HG03196 (cell line): ENCODE measurements around the gene DLX6.

Source experiments
- ATAC-seq: cut with Tn5 transposase; IDR thresholded peaks from one replicate; pipeline ENCODE4 v1.9.1; 2021; ENCODE audit not compliant: unreplicated experiment

DLX6 gene

DNA sequence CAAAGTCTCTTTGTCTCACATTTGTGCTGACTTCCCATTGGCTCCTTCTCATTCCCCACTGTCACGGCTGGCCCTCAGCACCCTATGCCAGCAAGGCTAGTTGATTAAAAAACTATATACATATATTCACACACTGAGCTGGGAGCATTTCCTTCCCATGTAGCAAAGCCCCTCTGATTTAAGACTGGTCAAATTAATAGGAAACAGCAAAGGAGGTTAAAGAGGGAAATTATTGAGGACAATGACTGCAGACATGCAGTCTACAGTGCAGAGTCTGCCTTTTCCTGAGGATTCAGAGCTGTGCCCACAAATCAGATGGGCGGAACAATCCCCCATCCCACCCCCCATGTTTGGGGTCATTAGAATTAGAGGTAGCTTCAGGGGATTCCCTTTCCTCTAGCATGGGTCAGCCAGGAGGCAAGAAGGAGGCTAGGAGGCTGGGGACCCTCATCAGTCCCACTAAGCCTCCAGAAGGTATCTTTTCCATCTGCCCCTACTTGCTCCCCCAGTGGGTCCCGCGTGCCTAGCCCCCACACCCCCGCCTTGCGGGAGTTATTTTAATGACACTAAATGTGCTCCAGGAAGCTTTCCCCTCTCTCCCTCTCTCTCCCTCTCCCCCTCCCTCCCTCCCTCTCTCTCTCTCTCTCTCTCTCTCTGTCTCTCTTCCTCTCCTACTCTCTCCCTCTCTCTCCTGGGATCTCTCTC lies 9.8 kb upstream of the DLX6 start:
- no peak for ATAC-seq

- no peak for ATAC-seq
Measured at GRCh38 chr7:96996111-96996957, 9.0 kb upstream of the DLX6 start.

DNA sequence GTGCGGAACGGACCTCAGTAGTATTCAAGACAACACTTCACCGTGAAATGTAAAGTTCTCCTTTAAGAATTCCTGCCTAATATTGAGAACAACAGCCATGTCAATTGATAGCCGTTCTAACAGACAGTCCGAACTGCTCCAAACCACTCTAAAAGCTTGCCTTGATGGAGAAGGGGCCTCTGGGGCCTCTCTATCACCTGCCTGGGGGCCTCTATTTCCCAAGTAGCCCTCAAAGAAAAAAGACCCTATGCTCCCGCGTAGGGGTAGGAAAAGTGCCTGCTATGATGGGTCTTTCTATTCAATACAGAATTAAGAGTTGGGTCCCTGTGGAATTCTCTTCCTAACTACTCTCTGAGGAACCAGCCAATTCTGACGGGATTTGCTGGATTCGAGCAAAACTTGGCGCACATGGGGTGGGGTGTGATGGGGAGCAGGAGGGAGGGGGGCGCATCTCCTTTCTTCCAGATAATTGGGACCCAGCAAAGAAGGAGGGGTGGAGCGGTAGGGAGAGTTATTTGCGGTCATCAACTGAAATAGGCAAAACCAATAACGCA lies 8.3 kb upstream of the DLX6 start:
- no peak for ATAC-seq

GRCh38 chr7:96997512-96998032 lies 7.8 kb upstream of the DLX6 start:
- ATAC-seq, result no peak

GRCh38 chr7:96998333-96998732 lies 7.0 kb upstream of the DLX6 start:
- no peak for ATAC-seq

DNA sequence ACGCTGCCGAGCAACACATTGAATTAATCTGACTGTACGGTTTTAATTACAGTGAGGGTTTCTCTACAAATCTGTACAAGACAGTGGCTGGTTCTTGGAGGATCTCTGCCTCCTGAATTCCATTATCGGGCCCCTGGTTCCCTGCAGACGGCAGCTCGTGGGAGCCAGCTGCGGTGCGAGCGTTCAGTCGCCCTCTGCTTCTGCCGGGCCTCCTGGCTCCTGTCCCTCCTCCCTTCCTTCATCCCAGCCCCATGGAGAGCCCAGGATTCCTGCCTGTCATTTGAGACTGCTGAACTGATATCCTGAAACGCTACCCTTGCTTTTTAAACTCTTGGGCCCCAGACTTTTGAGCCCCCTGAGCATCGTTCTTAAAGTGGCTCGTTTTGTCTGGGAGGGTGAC lies 6.6 kb upstream of the DLX6 start:
- no peak for ATAC-seq

DNA sequence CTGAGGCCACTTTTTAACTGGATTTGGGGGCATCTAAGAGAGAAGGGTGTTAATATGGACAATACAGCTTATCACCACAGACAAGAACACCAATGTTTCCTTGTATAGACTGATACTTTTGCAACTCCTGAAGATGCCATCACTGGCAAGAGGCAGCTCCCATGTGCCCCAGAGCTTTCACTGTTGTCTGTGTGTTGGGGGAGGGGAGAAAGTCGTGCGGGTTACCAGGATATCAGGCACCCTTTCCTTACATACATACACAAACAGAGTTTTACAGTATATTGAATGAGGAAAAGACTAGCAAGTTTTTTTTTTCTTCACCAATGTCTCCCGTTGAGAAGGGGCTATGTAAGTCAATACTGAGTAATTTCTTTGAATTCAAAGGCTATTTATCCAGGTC lies 4.1 kb upstream of the DLX6 start:
- no peak for ATAC-seq

- ATAC-seq, result no peak
Measured at GRCh38 chr7:97001656-97002554, 3.4 kb upstream of the DLX6 start.

GRCh38 chr7:97002555-97003261 lies 2.6 kb upstream of the DLX6 start:
- no peak for ATAC-seq

- ATAC-seq, result no peak
Measured at GRCh38 chr7:97003262-97004246, 1.8 kb upstream of the DLX6 start.

DNA sequence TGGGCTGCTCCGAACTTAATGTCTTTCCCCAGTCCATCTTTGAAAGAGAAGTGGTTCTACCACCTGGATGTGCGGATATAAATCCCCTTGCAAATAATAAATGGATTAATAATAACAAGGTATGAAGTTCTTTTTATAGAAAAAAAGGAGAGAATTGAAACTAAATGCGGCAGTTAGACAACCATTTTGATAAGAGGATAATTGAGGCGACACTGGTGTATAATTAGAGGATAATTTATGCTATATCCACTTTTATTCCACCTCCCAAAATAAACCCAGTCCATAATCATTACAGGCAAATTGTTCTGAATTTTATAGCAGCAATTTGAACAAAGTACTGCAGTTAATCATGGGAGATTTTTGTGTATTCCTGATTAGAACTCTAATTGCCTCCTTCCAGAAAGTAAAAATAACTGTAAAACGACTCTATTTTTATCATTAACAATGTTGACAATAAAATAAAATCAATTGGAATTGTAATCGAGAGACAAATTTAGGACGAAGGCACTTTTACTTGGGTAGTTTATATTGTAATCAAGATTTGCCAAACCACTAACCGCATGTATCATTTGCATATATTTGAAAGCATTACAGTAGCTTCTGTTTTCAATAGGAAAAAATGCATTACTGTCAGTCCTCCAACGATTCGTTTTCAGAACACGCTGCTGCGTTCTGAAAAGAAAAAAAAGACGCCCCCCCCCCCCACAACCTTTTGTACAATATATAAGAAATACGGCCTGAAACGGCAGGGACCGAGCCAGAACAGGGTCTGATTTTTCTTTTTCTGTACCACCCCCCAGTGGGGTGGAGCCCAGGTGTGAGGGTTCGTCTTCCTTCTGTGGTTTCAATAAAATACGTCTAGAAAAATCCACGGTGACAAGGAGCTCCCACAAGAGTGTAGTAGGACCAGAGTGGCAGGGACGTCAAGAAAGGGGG lies 838 bp upstream of the DLX6 start:
- no peak for ATAC-seq

DNA sequence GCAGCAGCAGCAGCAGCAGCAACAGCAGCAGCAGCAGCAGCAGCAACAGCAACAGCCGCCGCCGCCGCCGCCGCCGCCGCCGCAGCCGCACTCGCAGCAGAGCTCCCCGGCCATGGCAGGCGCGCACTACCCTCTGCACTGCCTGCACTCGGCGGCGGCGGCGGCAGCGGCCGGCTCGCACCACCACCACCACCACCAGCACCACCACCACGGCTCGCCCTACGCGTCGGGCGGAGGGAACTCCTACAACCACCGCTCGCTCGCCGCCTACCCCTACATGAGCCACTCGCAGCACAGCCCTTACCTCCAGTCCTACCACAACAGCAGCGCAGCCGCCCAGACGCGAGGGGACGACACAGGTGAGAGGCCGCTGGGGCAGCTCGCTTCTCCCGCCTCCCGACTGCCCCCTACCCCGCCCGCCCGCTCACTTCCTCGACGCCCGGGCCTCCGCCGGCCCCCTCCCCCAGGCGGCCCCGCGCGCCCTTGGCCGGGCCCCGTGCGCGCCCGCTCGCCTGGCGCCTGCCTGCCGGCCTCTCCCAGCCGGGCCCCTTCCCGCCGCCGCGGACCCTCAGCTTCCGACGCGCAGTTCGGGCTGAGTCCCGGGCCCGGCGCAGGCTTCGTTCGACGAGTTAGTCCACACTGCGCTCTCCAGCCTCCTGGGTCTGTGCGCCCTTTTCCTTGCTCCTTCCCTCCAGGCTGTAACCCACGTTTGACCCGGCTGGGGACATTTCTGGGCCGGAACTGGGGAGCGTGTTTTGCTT lies 882 bp downstream of the DLX6 start:
- ATAC-seq, result no peak

- no peak for ATAC-seq
Measured at GRCh38 chr7:97006816-97007582, 1.6 kb downstream of the DLX6 start.

GRCh38 chr7:97007583-97007861 lies 2.2 kb downstream of the DLX6 start:
- ATAC-seq, result no peak

DNA sequence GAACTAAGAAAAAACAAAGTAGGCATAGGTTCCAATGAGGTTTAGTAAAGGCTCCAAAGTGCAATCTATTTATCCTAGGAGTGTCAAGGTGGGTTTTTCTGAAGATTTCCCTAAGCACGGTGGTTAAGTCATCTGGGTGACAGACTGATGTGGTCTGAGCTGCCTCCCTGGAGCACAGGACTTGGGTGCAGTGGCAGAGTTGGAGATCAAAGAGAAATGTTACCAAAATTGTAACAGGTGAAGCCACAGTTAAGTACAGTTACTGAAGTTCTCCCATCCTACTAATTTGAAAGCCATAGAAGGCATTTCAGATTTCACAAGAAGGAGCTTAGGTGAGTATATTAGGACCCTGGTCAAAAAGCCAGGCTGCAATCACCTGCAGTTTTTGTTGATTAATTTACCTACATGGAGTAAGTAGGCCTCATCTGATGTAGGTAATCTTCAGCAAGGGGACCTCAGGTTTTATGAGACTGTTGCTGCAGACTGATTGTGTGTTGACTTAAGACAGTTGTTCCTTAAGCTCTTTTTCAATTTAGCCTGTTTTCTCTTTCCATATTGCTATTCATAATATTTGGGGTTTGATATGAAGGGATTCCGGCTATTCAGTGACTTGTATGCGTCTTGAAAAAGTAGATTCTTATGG lies 3.0 kb downstream of the DLX6 start:
- ATAC-seq, result no peak
